Measurements from ENCODE around the gene WDR12. TPM values are rescaled to one million over a fixed set of nuclear protein-coding genes. Genes with fewer than 3 reads are reported as not detected.

Gene WDR12
- polyA plus RNA-seq, 3 donors: 4.1 to 14.6 (median 6.5) TPM

DNA sequence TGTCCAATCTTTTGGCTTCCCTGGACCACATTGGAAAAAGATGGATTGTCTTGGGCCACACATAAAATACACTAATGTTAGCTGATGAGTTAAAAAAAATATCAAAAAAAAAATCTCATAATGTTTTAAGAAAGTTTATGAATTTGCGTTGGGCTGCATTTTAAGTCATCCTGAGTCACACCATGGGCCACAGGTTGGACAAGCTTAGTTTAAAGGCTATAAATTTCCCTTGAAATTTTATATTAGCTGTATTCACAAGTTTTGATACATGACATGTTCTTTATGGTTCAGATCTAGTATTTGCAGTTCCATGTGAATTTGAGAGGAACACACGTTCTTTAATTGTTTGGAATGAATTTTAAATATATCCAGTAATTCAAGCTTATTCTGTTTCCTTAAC, 22.5 kb upstream of the WDR12 start:
- H2AFZ ChIP-seq (ENCODE audit: insufficient read depth, low read depth, low read length, poor library complexity, severe bottlenecking): no peak overlapping the region
- H3K9ac ChIP-seq (ENCODE audit: insufficient read depth, low read length, poor library complexity, severe bottlenecking): no peak overlapping the region
- no CpG with 5 or more reads among the region's 2 CpGs for WGBS (ENCODE audit: insufficient coverage)
- peaks cover 0 to 7% of the 10 kb centered on the region in 2 donors for H3K36me3 ChIP-seq (replicated peaks in 1 of 2; ENCODE audit: control insufficient read depth in 1 of 2, insufficient read depth in 2 of 2, low read length in 2 of 2)
- H3K27me3 ChIP-seq (ENCODE audit: control insufficient read depth in 2 of 2, insufficient read depth in 2 of 2, low read length in 2 of 2): no peaks in the 10 kb centered on the region
- H3K4me1 ChIP-seq (ENCODE audit: control insufficient read depth in 1 of 2, insufficient read depth in 2 of 2, low read length in 2 of 2): no peaks in the 10 kb centered on the region
- Mint-ChIP-seq H3K27me3 (ENCODE audit: low read depth in 3 of 3) (no peaks in the 10 kb centered on the region), H3K9me3 (peaks cover 0 to 9% (median 5%) of the 10 kb centered on the region in 7 donors), H3K27ac (no peak overlapping the region), H3K4me1 (peaks cover 2% of the 10 kb centered on the region), H3K36me3 (peaks cover 27 to 45% of the 10 kb centered on the region in 2 donors), H3K4me3 (no peak overlapping the region)
- H3K27ac ChIP-seq (ENCODE audit: low read depth in 1 of 2, low read length in 2 of 2): no peak overlapping the region
- TF ChIP-seq, protein P1, sequence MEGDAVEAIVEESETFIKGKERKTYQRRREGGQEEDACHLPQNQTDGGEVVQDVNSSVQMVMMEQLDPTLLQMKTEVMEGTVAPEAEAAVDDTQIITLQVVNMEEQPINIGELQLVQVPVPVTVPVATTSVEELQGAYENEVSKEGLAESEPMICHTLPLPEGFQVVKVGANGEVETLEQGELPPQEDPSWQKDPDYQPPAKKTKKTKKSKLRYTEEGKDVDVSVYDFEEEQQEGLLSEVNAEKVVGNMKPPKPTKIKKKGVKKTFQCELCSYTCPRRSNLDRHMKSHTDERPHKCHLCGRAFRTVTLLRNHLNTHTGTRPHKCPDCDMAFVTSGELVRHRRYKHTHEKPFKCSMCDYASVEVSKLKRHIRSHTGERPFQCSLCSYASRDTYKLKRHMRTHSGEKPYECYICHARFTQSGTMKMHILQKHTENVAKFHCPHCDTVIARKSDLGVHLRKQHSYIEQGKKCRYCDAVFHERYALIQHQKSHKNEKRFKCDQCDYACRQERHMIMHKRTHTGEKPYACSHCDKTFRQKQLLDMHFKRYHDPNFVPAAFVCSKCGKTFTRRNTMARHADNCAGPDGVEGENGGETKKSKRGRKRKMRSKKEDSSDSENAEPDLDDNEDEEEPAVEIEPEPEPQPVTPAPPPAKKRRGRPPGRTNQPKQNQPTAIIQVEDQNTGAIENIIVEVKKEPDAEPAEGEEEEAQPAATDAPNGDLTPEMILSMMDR (IDR thresholded peaks at IDR 0.05): no peak
- intact Hi-C loops (cut with micrococcal nuclease): no loop called here
- H3K9me3 ChIP-seq (replicated peaks in 1 of 2; ENCODE audit: control insufficient read depth in 1 of 2, insufficient read depth in 1 of 2, low read length in 2 of 2): peaks cover 0 to 5% of the 10 kb centered on the region in 2 donors
- no peaks in the 10 kb centered on the region for H3K79me2 ChIP-seq (ENCODE audit: insufficient read depth, low read length)
- no peak overlapping the region for H3K4me2 ChIP-seq (replicated peaks; ENCODE audit: extremely low read depth, low read length, poor library complexity, severe bottlenecking)
- no peak overlapping the region for H3K4me3 ChIP-seq (replicated peaks in 1 of 3; ENCODE audit: low read depth in 2 of 3, low read length in 3 of 3)
- no peaks in the 10 kb centered on the region for H4K20me1 ChIP-seq (ENCODE audit: insufficient read depth, low read length)
- DNase-seq: no peak

DNA sequence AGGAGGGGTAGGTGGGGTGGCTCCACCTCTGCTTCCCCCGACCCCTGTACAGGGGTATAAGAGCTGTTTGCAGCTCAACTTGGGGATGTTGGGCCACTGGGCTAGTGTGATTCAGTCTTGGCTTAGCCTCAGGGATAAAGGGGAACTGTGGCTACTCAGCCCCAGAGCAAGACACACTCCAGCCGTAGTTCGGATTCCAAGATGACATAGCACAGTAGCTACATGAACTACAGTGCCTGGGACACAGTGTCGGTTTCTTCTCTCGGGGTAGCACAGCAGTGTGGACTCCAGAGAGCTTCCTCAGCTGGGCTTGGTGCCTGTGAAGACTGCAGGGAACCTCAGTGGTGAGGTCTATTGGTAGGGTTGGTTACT, 21.7 kb upstream of the WDR12 start:
- H3K9me3 ChIP-seq (replicated peaks in 1 of 2; ENCODE audit: control insufficient read depth in 1 of 2, insufficient read depth in 1 of 2, low read length in 2 of 2): peaks cover 0 to 5% of the 10 kb centered on the region in 2 donors
- intact Hi-C loops (cut with micrococcal nuclease): no loop called here
- Mint-ChIP-seq H3K36me3 (peaks cover 25 to 44% of the 10 kb centered on the region in 2 donors), H3K27ac (no peak overlapping the region), H3K4me1 (peaks cover 2% of the 10 kb centered on the region), H3K9me3 (peaks cover 0 to 9% (median 5%) of the 10 kb centered on the region in 7 donors), H3K27me3 (ENCODE audit: low read depth in 3 of 3) (no peaks in the 10 kb centered on the region), H3K4me3 (no peak overlapping the region)
- no peak overlapping the region for H2AFZ ChIP-seq (ENCODE audit: insufficient read depth, low read depth, low read length, poor library complexity, severe bottlenecking)
- TF ChIP-seq, protein P1 (IDR thresholded peaks at IDR 0.05): no peak
- no peaks in the 10 kb centered on the region for H3K27me3 ChIP-seq (ENCODE audit: control insufficient read depth in 2 of 2, insufficient read depth in 2 of 2, low read length in 2 of 2)
- H3K4me3 ChIP-seq (replicated peaks in 1 of 3; ENCODE audit: low read depth in 2 of 3, low read length in 3 of 3): no peak overlapping the region
- no peaks in the 10 kb centered on the region for H3K79me2 ChIP-seq (ENCODE audit: insufficient read depth, low read length)
- H3K27ac ChIP-seq (ENCODE audit: low read depth in 1 of 2, low read length in 2 of 2): no peak overlapping the region
- H3K4me1 ChIP-seq (ENCODE audit: control insufficient read depth in 1 of 2, insufficient read depth in 2 of 2, low read length in 2 of 2): no peaks in the 10 kb centered on the region
- DNase-seq: no peak
- H4K20me1 ChIP-seq (ENCODE audit: insufficient read depth, low read length): no peaks in the 10 kb centered on the region
- WGBS (ENCODE audit: insufficient coverage): 86% methylated on average over 5 of the region's 5 CpGs
- H3K36me3 ChIP-seq (replicated peaks in 1 of 2; ENCODE audit: control insufficient read depth in 1 of 2, insufficient read depth in 2 of 2, low read length in 2 of 2): peaks cover 0 to 7% of the 10 kb centered on the region in 2 donors
- H3K9ac ChIP-seq (ENCODE audit: insufficient read depth, low read length, poor library complexity, severe bottlenecking): no peak overlapping the region
- H3K4me2 ChIP-seq (replicated peaks; ENCODE audit: extremely low read depth, low read length, poor library complexity, severe bottlenecking): no peak overlapping the region

Measured in CD14-positive monocyte (primary cell).